Raji (cell line): ENCODE results near the gene ATXN2.

ENCODE experiments used
- POLR2A ChIP-seq: IDR thresholded peaks from 2 replicates; pipeline ENCODE4 v1.6.1; 2011; ENCODE audit warnings: low read depth, low read length, control low read depth; ENCODE audit not compliant: insufficient read depth

The ATXN2 gene

DNA sequence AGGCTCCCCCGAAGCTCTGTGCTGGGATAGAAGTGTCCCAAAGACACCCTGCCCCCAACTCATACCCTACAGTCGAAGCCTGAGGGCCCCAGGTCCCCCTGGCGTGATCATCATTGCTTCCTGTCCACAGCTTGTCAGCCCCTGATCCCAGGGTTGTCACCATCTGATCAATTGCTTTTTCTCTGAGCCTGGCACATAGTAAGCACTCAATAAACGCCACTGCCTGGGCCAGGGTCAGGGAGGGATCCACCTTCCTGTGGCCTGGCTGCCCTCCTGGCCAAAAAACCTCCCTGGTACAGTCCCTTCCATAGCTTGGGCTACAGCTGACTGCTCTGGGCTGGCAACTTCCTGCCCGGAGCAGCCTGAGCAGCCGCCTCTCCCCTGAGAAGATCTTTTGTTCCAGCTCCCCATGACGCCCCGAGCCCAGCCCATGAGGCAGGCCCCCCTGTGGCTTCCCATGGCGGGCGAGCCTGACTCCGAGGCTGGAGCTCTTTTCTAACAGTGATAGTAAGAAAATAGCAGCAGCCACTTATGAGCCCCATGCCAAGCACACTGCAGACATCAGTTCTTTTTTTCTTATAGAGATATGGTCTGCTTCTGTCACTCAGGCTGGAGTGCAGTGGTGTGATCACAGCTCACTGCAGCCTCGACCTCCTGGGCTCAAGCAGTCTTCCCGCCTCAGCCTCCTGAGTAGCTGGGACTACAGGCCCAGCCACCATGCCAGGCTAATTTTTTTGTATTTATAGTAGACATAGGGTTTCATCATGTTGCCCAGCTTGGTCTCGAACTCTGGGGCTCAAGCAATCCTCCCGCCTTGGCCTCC, 186.9 kb downstream of the ATXN2 start:
- no peak for TF ChIP-seq POLR2A

DNA sequence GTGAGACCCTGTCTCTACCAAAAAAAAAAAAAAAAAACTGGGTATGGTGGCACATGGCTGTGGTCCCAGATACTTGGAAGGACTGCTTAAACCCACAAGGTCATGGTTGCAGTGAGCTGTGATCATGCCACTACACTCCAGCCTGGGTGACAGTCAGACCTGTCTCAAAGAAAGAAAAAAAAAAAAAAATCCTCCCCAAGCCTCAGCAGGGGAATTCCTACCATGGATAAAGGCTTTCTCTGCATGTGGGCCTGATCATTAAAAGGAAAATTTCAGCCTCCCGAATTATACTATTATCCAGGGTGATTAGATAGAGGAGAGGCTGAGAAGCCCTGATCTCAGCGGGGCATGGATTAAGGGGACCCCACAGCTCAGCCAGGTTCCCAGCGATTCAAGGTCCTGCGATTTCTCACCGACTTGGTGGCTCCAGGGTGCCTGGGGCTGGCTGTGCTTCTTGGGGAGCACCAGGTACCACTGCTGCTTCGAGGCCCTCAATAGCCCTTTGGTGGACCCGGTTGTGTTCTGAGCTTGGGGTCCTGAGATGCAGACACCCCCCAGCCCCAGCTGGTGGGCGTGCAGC, 187.8 kb downstream of the ATXN2 start:
- TF ChIP-seq POLR2A, result no peak

DNA sequence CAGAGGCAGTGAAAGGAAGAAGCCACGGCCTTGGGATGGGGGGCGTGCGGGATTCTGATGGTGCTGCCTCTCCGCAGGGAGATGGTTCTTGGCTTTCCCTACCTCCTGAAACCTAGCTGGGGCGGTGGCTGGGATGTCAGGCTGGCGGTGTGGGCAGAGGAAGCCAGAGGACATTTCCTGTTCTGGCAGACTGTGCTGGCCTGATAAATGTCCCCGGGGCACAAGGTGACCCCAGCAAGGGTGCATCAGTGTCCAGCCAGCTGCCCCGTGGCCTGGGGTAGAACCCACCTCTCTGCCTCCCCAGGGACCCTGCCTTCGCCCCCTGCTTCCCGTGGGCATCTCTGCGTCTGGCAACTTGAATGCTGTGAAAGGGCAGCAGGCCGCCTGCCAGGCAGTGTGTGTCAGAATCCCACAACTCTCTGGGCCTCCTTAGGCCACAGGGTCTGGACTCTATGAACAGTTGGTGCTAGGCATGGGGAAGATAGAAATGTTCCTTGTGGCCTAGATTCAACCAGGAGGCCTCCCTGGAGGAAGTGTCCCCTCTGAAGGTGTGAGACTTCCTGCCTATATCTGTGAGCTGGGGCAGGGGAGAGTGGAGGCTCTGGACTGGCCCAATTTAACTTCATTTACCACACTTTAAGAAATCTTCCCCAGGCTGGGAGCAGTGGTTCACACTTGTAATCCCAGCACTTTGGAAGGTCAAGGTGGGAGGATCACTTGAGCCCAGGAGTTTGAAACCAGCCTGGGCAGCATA, 188.5 kb downstream of the ATXN2 start:
- TF ChIP-seq POLR2A, result no peak

DNA sequence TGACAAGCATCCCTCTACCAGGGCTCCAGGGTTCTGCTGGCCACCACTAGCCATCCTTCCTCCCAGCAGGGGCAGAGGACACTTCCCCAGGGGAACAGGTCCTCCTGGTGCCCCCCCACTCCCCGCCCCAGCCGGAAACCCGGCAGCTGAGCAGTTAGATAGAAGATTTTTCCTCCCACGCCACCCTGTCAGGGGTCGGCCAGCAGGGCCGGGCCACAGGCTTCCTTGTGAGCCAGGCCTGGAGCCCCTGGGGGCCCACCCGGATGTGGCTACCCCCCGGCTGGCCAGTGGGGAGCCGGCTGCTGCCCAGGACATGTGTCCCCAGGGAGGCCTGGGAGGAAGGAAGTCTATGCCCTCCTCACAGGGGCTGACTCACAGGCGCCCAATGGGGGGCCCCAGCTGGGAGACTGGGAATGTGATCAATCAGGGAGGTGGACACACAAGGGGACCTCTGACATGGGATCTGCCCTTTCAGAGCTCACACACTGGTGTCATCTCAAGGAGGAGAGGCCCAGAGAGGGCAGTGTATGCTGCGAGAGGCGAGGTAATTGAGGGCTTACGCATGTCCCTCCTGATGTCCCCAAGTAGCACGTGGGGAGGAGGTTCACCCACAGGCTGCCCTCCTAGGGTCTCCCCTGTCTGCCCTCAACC, 189.2 kb downstream of the ATXN2 start:
- TF ChIP-seq POLR2A, result no peak

DNA sequence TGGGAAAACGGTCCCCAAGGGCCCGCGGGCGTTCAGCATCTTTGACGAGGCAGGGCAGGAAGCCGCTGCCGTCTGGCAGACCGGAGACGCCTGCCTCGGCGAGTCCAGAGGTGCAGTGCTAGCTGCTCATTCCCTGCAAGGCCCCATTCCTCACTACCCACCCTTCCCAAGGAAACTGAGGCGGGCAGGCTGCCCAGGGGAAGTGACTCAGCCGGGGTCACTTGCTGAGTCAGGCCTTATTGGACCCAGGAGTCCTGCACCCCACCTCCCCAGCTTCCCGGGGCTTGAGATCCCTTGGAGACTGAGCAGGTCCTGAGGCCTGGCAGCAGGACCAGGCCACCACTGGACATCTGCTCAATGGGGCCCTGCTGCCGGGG, 189.7 kb downstream of the ATXN2 start:
- TF ChIP-seq POLR2A, result no peak

DNA sequence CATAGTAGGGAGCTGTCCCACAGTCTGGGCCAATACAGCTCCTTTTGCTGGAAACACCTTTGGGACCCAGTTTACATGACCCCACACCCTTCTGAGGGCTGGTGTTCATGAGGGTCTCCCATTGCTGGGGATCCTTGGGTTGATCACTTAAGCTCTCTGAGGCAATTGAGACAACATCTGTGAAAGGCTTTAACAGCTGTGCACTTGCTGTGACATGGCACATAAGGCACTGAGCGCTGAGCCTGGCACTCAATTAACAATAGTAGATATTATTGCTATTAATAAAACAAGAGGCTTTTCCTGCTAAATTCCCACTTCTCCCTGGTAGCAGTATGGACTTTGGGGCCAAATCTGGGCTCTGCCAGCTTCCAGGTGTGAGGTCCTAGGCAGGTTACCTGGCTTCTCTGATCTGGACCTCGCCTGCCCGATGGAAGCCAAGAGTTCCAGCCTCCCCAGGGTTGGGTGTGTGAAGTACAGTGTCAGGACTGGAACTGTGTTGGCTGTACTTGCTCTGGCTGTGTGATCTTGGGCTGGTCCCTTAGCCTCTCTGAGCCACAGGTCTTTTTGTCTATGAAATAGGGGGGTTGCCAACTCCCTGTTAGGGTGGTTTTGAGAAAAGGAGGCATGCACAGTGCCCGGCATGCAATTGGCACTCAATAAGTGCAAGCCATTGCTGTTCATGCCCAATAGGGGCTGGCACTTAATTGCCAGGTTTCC, 190.3 kb downstream of the ATXN2 start:
- TF ChIP-seq POLR2A, result no peak

DNA sequence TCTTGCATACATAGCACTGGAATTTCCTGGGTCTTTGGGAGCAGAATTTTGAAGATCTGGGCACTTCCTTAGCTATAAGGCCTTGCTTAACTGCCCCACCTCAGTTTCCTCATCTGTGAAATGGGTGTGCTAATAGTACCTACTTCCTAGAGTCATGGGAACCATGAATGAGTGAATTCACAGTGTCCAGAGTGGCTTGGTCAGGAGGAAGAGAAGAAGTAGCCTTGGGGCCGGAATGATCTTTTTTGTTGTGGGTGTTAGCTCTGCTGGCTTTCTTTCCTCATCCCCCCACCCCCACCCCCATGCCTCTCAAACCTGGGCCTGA, 191.0 kb downstream of the ATXN2 start:
- no peak for TF ChIP-seq POLR2A

DNA sequence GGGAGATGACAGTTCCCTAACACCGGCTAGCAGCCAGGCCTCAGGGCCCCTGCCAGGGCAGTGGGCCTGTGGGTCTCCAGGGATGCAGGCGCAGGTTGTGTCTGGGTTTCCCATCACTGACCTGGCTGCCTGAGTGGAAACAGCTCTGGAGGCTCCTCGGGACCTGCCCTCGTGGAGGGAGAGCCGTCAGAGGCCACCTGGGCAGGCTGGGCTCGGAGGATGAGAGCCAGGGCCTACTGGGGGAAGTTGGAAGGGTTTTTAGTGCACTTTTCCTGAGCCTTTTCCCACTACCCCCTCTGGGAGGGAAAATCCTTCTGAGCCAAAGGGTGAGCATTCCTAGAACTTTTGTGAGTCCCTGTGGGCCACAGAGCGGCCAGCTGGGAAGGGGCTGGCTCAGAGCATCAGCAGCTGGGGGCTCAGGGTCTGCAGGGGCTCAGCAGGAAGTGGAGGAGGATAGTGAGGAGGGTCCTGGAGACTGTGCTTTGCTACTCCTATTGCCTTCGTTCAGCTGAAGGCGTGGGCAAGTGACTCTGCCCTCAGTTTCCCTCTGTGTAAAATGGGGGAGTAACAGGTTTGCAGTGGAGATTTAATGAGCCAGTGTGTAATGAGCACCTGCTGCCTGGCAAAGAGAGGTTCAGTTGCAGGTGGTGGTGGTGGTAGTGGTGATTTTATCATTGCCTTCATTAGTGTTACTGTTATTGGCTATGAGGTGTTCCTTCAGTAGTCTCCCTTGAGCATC, 191.6 kb downstream of the ATXN2 start:
- TF ChIP-seq POLR2A, result no peak

DNA sequence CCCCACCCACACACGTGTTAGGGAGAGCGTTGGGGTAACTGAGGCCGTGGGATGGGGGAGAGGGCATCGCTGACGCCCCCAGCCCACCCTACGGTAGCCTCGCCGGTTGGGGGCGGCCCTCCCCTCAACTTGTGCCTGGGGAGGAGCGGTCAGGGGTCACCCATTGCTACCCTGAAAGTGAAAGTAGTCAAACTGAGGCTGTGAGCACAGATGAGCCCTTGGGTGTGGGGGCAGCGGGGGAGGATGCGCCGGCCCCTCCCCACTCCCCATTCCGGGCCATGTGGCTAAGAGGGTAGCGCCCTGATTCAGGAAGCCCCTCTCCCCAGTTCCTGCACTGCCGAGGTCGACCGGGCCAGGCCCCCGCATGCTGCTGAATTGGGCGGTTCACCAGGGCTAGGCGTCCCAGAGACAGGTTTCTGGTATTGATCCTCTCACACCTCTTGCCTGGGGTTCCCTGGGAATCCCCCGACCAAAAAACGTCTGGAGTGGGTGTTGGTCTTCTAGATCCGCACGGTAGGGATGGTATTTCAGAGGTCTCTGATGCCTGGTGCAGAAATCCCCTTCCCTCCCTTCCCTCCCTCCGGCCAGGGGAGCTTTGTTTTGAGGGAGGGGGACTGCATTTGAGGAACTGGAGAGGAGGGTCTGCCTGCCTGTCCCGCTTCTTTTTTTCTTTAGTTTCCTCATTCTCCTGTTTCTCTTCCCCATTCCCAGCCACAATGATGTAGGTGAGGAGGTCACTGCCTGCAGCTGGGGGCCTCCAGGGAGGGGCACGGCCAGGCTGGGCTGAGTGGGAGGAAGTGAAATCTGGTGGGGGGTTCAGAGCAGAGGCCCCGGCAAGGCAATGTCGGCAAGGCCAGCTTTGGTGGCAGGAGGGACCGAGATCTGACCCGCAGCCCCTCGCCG, 192.4 kb downstream of the ATXN2 start:
- 0 out of 2 replicates have a peak, but pooled peaks have one; percentile 11 for TF ChIP-seq POLR2A

DNA sequence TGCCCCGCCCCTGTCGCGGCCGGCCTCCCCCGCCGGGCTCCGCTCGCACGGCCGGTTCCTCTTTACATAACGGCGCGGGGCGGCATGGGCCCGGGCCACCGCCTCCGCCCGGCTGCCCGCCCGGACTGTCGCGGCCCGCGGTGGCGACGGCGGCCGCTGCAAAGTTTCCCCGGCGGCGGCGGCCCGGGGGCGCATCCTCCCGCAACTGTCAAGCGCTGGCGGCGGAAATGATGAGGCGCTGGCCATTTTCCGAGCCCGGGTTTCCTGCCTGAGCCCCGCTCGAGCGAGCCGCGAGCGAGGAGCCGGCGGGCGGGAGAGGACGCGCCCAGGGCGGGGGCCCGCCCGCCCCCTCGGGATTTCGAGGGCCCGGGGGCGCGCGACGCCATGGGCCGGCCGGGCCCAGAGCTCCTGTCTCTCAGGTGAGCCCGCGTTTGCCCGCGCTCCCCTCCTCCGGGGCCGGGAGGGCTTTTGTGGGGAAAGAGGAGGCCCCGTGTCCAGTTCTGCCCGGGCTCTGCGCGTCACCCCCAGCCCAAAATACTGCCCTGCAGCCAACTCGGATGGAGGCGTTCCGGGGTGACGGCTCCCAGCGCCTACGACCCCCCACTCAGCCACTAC, 193.1 kb downstream of the ATXN2 start, which contains the start of gene SH2B3:
Gene SH2B3 (plus strand): TSS at position 65 of the 615 bp plus-strand sequence. CDS start 12,223 bp downstream, outside the sequence.
- TF ChIP-seq POLR2A, result peak; percentile 41; the same call in 1 of the 2 replicates

DNA sequence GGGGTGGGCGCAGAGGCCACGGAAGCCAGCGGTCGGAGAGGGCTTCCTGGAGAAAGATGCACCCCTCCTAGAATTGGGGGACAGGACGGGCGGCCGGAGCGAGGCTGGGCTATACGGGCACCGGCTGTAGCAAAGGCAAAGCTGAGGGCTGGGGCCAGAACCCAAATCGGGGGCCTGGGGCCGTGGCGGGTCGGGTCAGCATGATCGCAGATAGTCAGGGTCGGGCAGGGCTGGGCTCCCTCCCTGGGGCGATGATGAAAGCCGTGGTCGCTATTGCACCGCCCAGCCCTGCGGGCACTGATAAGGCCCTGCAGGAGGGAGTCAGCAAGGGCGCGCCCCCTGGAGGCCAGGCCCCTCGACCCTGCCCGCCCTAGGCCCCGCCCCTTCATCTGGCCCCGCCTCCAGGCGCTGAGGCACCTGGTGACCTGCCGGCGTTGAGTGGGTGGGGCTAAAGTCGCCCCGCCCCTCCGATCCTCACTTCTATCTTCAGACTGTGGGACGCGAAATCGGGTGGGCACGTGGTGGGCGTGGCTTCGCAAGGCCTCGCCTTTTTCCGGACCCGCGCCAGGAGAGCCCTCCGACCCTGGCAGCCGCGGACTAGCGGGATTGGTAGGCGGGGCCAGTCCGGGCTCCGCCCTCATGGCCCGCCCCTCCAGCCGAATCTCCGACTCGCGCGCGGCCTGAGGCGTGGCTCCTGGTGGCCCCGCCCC, 193.8 kb downstream of the ATXN2 start:
- TF ChIP-seq POLR2A, result peak; percentile 75
